GM18873 (cell line): Measurements from ENCODE around the gene GRIP1.

Experiments used
- ATAC-seq: cut with Tn5 transposase; IDR thresholded peaks from one replicate; pipeline ENCODE4 v1.9.1; 2021; ENCODE audit warnings: mild to moderate bottlenecking, moderate library complexity, moderate number of reproducible peaks; ENCODE audit not compliant: unreplicated experiment, low FRiP score

The GRIP1 gene

GRCh38 chr12:66678338-66679275 is at the start of gene GRIP1:
GRIP1 (minus strand) TSS chr12:66679076; CDS start chr12:66678904, 172 bp downstream.
- no peak for ATAC-seq

GRCh38 chr12:66726556-66726955 is 47.7 kb upstream of the GRIP1 start:
- ATAC-seq, result no peak

- no peak for ATAC-seq
Measured at GRCh38 chr12:66725031-66725430, 46.2 kb upstream of the GRIP1 start.

- ATAC-seq, result no peak
Measured at GRCh38 chr12:66724616-66725015, 45.7 kb upstream of the GRIP1 start.

- no peak for ATAC-seq
Measured at GRCh38 chr12:66724026-66724425, 45.1 kb upstream of the GRIP1 start.

- no peak for ATAC-seq
Measured at GRCh38 chr12:66719862-66720261, 41.0 kb upstream of the GRIP1 start.

- ATAC-seq, result no peak
Measured at GRCh38 chr12:66717036-66717673, 38.3 kb upstream of the GRIP1 start.

- ATAC-seq, result no peak
Measured at GRCh38 chr12:66716522-66716921, 37.6 kb upstream of the GRIP1 start.

- no peak for ATAC-seq
Measured at GRCh38 chr12:66714709-66715108, 35.8 kb upstream of the GRIP1 start.

- ATAC-seq, result no peak
Measured at GRCh38 chr12:66713984-66714383, 35.1 kb upstream of the GRIP1 start.

- no peak for ATAC-seq
Measured at GRCh38 chr12:66709893-66710292, 31.0 kb upstream of the GRIP1 start.

GRCh38 chr12:66709457-66709773 is 30.5 kb upstream of the GRIP1 start:
- ATAC-seq, result no peak

- ATAC-seq, result no peak
Measured at GRCh38 chr12:66708704-66709456, 30.0 kb upstream of the GRIP1 start.

- ATAC-seq, result no peak
Measured at GRCh38 chr12:66707002-66707697, 28.3 kb upstream of the GRIP1 start.

GRCh38 chr12:66699738-66700482 is 21.0 kb upstream of the GRIP1 start:
- no peak for ATAC-seq

- ATAC-seq, result no peak
Measured at GRCh38 chr12:66698558-66698957, 19.7 kb upstream of the GRIP1 start.

- no peak for ATAC-seq
Measured at GRCh38 chr12:66697404-66697803, 18.5 kb upstream of the GRIP1 start.

- no peak for ATAC-seq
Measured at GRCh38 chr12:66694666-66695613, 16.1 kb upstream of the GRIP1 start.
